Kidney epithelial cell (primary cell): Measurements from ENCODE around the gene USP6NL. TPM values are rescaled to one million over a fixed set of nuclear protein-coding genes. Genes with fewer than 3 reads are reported as not detected.
"Not testable (repeated sequence)": the region's sequence is repeated elsewhere in the genome, so short reads cannot be mapped to it uniquely, and the experiment has no call there.

Experiments used
- DNase-seq: peaks from one replicate; pipeline ENCODE4 v3.0.0-alpha.2; 2010; ENCODE audit warnings: low read depth
- H3K27me3 ChIP-seq: 2 replicates; pipeline ENCODE4 v1.6.0; 2011; ENCODE audit warnings: low read length; ENCODE audit not compliant: control insufficient read depth, insufficient read depth
- H3K36me3 ChIP-seq: 2 replicates; pipeline ENCODE4 v1.5.1; 2011; ENCODE audit warnings: low read length; ENCODE audit not compliant: control insufficient read depth, insufficient read depth
- H3K4me3 ChIP-seq: 2 replicates; pipeline ENCODE4 v1.5.1; 2011; ENCODE audit warnings: low read depth, mild to moderate bottlenecking, control low read depth, low read length
- total RNA-seq: library from RNA; depleted of rRNA; stranded (reverse); fragments of >200 nt; gene quantifications from 2 replicates; pipeline ENCODE4 v1.2.3, GENCODE V29; 2015
- TF ChIP-seq, protein P1 (sequence below): IDR thresholded peaks from 2 replicates; pipeline ENCODE4 v1.5.1; 2011; ENCODE audit warnings: mild to moderate bottlenecking, moderate library complexity, low read length, control low read depth, inconsistent platforms; ENCODE audit not compliant: insufficient read depth, poor library complexity, severe bottlenecking

Gene USP6NL
- total RNA-seq, 1 donor from 2014 or later = 21.2 TPM

DNA sequence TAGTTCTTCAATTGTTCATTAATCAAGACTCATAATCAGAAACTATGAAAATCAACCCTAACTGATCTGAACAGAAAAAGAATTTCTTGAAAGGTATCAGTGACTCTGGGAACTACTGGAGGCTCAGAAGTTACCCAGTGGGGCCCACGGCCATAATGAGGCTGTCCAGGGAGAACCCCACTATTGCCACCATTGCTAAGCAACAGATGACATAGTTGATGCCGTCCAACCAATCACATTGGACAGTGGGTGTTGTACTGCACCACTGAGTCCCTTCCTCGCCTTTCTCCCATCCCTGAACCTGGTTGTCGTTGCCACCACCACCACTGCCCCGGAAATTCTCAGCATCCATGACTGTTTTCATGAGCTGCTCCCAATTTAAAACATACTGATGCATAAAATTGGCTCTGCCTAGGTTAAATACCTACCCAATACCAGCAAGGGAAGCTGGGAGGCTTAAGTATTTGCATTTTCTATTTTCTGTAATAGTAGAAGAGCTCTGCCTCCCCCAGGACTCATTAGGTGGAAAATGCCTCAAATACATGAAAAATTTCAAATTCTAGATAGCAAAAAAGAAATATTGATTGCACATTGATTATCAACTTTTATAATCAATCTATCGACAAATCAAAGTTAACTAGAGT, 26.7 kb upstream of the USP6NL start:
- TF ChIP-seq, protein P1, sequence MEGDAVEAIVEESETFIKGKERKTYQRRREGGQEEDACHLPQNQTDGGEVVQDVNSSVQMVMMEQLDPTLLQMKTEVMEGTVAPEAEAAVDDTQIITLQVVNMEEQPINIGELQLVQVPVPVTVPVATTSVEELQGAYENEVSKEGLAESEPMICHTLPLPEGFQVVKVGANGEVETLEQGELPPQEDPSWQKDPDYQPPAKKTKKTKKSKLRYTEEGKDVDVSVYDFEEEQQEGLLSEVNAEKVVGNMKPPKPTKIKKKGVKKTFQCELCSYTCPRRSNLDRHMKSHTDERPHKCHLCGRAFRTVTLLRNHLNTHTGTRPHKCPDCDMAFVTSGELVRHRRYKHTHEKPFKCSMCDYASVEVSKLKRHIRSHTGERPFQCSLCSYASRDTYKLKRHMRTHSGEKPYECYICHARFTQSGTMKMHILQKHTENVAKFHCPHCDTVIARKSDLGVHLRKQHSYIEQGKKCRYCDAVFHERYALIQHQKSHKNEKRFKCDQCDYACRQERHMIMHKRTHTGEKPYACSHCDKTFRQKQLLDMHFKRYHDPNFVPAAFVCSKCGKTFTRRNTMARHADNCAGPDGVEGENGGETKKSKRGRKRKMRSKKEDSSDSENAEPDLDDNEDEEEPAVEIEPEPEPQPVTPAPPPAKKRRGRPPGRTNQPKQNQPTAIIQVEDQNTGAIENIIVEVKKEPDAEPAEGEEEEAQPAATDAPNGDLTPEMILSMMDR = no peak
- DNase-seq = no peak
- Histone ChIP-seq H3K27me3 (no peaks in the 10 kb centered on the region), H3K36me3 (no peaks in the 10 kb centered on the region), H3K4me3 (no peak overlapping the region)

GRCh38 chr10:11636697-11637303, 25.4 kb upstream of the USP6NL start:
- DNase-seq = no peak
- no peaks in the 10 kb centered on the region for H3K36me3 ChIP-seq
- TF ChIP-seq, protein P1 = no peak
- H3K27me3 ChIP-seq = no peaks in the 10 kb centered on the region
- H3K4me3 ChIP-seq = no peak overlapping the region

DNA sequence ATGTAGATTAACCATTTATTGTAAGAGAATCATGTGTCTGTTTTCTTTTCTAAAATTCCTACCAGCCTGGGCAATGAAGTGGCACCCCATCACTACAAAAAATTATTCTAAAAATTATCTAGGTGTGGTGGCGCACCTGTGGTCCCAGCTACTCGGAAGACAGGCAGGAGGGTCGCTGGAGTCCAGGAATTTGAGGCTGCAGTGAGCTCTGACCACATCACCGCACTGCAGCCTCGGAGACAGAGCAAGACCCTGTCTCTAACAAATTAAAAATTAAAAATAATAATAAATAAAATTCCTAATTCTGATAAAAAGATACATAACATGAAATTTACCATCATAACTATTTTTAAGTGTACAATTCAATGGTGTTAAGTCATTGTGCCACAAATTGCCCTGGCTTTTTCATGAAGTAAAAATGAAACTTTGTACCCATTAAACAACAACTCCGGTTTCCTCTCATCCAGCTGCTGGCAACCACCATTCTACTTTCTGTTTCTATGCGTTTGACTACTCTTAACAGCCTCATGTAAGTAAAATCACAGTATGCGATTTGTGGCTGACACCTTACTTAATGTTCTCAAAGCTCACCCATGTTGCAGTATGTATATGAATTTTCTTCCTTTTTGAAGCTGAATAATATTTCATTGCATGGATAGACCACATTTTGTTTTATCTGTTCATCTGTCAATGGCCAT, 20.6 kb upstream of the USP6NL start:
- no peaks in the 10 kb centered on the region for H3K36me3 ChIP-seq
- DNase-seq = no peak
- no peak overlapping the region for H3K4me3 ChIP-seq
- no peaks in the 10 kb centered on the region for H3K27me3 ChIP-seq
- TF ChIP-seq, protein P1 = no peak

GRCh38 chr10:11631291-11631690, 19.8 kb upstream of the USP6NL start:
- no peak overlapping the region for H3K4me3 ChIP-seq

DNA sequence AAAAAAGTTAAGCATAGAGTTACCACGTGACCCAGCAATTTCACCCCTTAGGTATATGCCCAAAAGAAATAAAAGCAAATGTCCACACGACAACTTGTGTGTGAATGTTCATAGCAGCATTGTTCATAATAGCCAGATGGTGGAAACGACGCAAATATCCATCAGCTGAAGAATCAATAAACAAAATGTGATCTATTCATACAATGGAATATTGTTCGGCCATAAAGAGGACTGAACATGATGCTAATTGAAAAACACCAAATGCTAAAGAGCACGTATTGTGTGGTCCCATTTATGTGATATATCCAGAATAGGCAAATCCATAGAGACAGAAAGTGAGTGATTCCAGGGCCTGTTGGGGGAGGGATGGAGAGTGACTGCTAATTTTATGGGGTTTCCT, 18.3 kb upstream of the USP6NL start:
- no peaks in the 10 kb centered on the region for H3K27me3 ChIP-seq
- DNase-seq = no peak
- no peaks in the 10 kb centered on the region for H3K36me3 ChIP-seq
- TF ChIP-seq, protein P1 = no peak
- H3K4me3 ChIP-seq = no peak overlapping the region

More at GRCh38 chr10:11631291-11631690, 19.8 kb upstream of the USP6NL start:
- TF ChIP-seq, protein P1 = no peak
- no peaks in the 10 kb centered on the region for H3K36me3 ChIP-seq
- H3K27me3 ChIP-seq = no peaks in the 10 kb centered on the region
- DNase-seq = no peak

DNA sequence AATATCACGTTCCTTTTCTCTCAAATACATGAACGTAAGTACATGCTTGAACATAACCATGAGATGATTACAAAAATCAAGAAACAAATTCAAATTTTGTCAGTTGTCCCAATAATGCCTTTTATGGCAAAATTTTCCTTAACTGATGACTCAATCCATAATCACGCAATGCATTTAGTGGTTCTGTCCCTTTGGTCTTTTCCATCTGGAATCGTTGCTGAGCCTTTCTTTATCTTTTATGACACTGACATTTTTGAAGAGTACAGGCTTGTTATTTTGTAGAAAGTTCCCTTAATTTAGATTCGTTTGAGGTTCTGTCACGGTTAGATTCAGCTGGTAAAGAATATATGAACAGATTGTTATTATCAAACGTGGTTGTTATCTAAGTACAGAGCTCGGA, 16.5 kb upstream of the USP6NL start:
- DNase-seq, H3K36me3 ChIP-seq, H3K27me3 ChIP-seq, H3K4me3 ChIP-seq: not testable (repeated sequence)
